Measurements from ENCODE around the gene ACOXL. TPM values are rescaled to one million over a fixed set of nuclear protein-coding genes. Genes with fewer than 3 reads are reported as not detected.
A peak's percentile ranks its signal among the peaks of the same experiment; 100 is the strongest.

The ACOXL gene
- total RNA-seq, 4 donors from 2014 or later = 0.55 to 5.2 (median 1.1) TPM; not detected in 1

GRCh38 chr2:111120253-111121027, 388.1 kb downstream of the ACOXL start, which contains the start of gene BCL2L11:
TSS of gene BCL2L11 (plus strand) at chr2:111120914. CDS start at chr2:111123746, 2,832 bp downstream.
- Histone ChIP-seq H3K9me3 (no peaks in the 10 kb centered on the region), H3K4me1 (peaks cover 11 to 59% (median 47%) of the 10 kb centered on the region in 4 donors), H3K36me3 (peaks cover 0 to 12% (median 1%) of the 10 kb centered on the region in 4 donors), H3K27me3 (peaks cover 39% of the 10 kb centered on the region), H3K27ac (peak within 1 kb of the TSS; percentile 85 to 90 (median 88)), H3K4me3 (peak within 1 kb of the TSS; percentile 60 to 73 (median 70))
- TF ChIP-seq EP300 (IDR thresholded peaks at IDR 0.05; ENCODE audit: low read depth) (peak; percentile 15), CTCF (IDR thresholded peaks at IDR 0.05) (peak in 1 of 5 experiments; percentile 13), POLR2AphosphoS5 (IDR thresholded peaks at IDR 0.05) (peak; percentile 69 to 95 (median 92)), POLR2A (IDR thresholded peaks at IDR 0.05) (peak; percentile 64)
- in situ Hi-C loops (cut with MboI; ENCODE audit: low pct_ligation_motif_present in 1 of 4, low pct_unique_long_range_greater_than_20kb in 1 of 4, low sequenced_read_pairs in 3 of 4) (loop anchor here in 3 of 4 donors (25.0 kb wide), 3 partner anchors 308 to 592 kb away; no protein-coding TSS in a partner anchor), intact Hi-C loops (cut with DNase I; ENCODE audit: low total_unique reads) (no loop called here)
- peak; percentile 96 for DNase-seq
- WGBS, 2 donors (ENCODE audit: low coverage in 1 of 2) = 1% methylated on average over 68 of the region's 98 CpGs; no CpG with 5 or more reads in 1 of the 2 donors

GRCh38 chr2:111121028-111121827, 388.9 kb downstream of the ACOXL start:
- peak; percentile 49 for DNase-seq
- H3K36me3 ChIP-seq = peaks cover 0 to 20% (median 2%) of the 10 kb centered on the region in 4 donors
- H3K27me3 ChIP-seq = peaks cover 38% of the 10 kb centered on the region
- in situ Hi-C loops (cut with MboI; ENCODE audit: low pct_ligation_motif_present in 1 of 4, low pct_unique_long_range_greater_than_20kb in 1 of 4, low sequenced_read_pairs in 3 of 4) = loop anchor here in 3 of 4 donors (25.0 kb wide), 3 partner anchors 309 to 591 kb away; no protein-coding TSS in a partner anchor
- intact Hi-C loops (cut with DNase I; ENCODE audit: low total_unique reads) = no loop called here
- H3K9me3 ChIP-seq = no peaks in the 10 kb centered on the region
- WGBS, 2 donors (ENCODE audit: low coverage in 1 of 2) = 0% methylated on average over 68 of the region's 80 CpGs; no CpG with 5 or more reads in 1 of the 2 donors
- H3K4me1 ChIP-seq = peaks cover 11 to 59% (median 47%) of the 10 kb centered on the region in 4 donors
- TF ChIP-seq POLR2AphosphoS5 (IDR thresholded peaks at IDR 0.05) (no peak), POLR2A (IDR thresholded peaks at IDR 0.05) (no peak), CTCF (IDR thresholded peaks at IDR 0.05) (no peak), EP300 (IDR thresholded peaks at IDR 0.05; ENCODE audit: low read depth) (no peak)
- H3K27ac ChIP-seq = peak overlapping the region; percentile 85 to 90 (median 88)
- H3K4me3 ChIP-seq = peak overlapping the region; percentile 60 to 73 (median 70)

GRCh38 chr2:111121828-111122630, 389.7 kb downstream of the ACOXL start:
- Histone ChIP-seq H3K36me3 (peaks cover 0 to 25% (median 2%) of the 10 kb centered on the region in 4 donors), H3K27me3 (peaks cover 31% of the 10 kb centered on the region), H3K4me3 (peak overlapping the region; percentile 60 to 73 (median 70)), H3K9me3 (no peaks in the 10 kb centered on the region), H3K4me1 (peaks cover 11 to 56% (median 43%) of the 10 kb centered on the region in 4 donors), H3K27ac (peak overlapping the region; percentile 85 to 90 (median 88))
- DNase-seq = peak; percentile 91
- in situ Hi-C loops (cut with MboI; ENCODE audit: low pct_ligation_motif_present in 1 of 4, low pct_unique_long_range_greater_than_20kb in 1 of 4, low sequenced_read_pairs in 3 of 4) (loop anchor here in 3 of 4 donors (25.0 kb wide), 3 partner anchors 310 to 590 kb away; no protein-coding TSS in a partner anchor), intact Hi-C loops (cut with DNase I; ENCODE audit: low total_unique reads) (no loop called here)
- WGBS, 2 donors (ENCODE audit: low coverage in 1 of 2) = 1% methylated on average over 50 of the region's 93 CpGs; no CpG with 5 or more reads in 1 of the 2 donors
- TF ChIP-seq POLR2AphosphoS5 (IDR thresholded peaks at IDR 0.05) (peak; percentile 85 to 92 (median 88)), EP300 (IDR thresholded peaks at IDR 0.05; ENCODE audit: low read depth) (no peak), POLR2A (IDR thresholded peaks at IDR 0.05) (peak; percentile 73)

Measured in transverse colon (tissue), 4 donors.